Central memory CD8-positive, alpha-beta T cell (primary cell): ENCODE data around the gene MACROH2A1.

Experiments
- ATAC-seq: fragments of 150-1000 bp; cut with Tn5 transposase; replicated peaks from 2 replicates; pipeline ENCODE4 v1.10.0; 2022; ENCODE audit warnings: mild to moderate bottlenecking, moderate FRiP score, moderate number of reproducible peaks; ENCODE audit not compliant: poor library complexity, severe bottlenecking; ENCODE audit errors: extremely low read depth
- DNase-seq, 2 donors: peaks; one replicate each; pipeline ENCODE4 v3.0.0; 2021; ENCODE audit warnings: low spot score in 2 of 2
- H3K27ac Mint-ChIP-seq: one replicate; pipeline ENCODE4 v1.8.0; 2022; ENCODE audit warnings: low read depth, mild to moderate bottlenecking, moderate library complexity, mixed read lengths
- H3K27me3 Mint-ChIP-seq: one replicate; pipeline ENCODE4 v1.8.0; 2022; ENCODE audit warnings: mixed read lengths
- H3K36me3 Mint-ChIP-seq: one replicate; pipeline ENCODE4 v1.8.0; 2022; ENCODE audit warnings: mild to moderate bottlenecking, moderate library complexity, mixed read lengths; ENCODE audit not compliant: insufficient read depth
- H3K4me1 Mint-ChIP-seq: one replicate; pipeline ENCODE4 v1.8.0; 2022; ENCODE audit warnings: mixed read lengths
- H3K4me3 Mint-ChIP-seq: one replicate; pipeline ENCODE4 v1.8.0; 2022; ENCODE audit warnings: mild to moderate bottlenecking, moderate library complexity, mixed read lengths
- H3K9me3 Mint-ChIP-seq: one replicate; pipeline ENCODE4 v1.8.0; 2022; ENCODE audit warnings: mixed read lengths

Gene MACROH2A1

DNA sequence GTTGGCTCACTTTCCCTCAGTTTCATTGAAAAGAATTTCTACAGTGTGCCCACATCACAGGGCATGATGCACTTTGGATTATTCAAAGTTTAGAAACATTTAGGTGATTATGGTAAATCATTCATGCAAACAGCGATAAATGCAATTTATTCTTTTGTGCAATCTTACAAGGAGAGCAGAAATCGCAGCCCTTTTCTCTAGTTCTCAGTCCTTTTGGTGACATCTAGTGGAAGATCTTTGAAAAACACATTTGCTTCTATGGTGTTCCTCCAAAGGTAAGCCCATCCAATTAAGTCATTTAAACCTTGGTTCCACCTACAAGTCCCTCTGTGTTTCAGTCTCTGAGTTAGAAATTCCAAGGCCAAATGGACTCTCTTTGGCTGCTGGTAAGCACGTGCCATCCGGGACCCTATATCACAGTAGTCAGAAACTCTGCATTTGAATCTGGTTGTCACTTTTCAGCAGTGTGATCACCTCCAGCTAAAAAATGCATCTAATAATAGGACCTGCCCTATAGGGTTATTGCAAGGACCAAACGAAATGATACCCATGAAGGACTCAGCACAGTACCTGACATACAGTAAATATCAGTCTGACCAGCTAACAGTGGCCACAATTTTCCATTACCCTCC, 66.4 kb downstream of the MACROH2A1 start:
- Mint-ChIP-seq H3K27ac (no peak overlapping the region), H3K4me3 (no peak overlapping the region), H3K9me3 (no peaks in the 10 kb centered on the region), H3K4me1 (no peaks in the 10 kb centered on the region), H3K27me3 (no peaks in the 10 kb centered on the region), H3K36me3 (peaks cover 23% of the 10 kb centered on the region)
- no peak for DNase-seq
- no peak for ATAC-seq

DNA sequence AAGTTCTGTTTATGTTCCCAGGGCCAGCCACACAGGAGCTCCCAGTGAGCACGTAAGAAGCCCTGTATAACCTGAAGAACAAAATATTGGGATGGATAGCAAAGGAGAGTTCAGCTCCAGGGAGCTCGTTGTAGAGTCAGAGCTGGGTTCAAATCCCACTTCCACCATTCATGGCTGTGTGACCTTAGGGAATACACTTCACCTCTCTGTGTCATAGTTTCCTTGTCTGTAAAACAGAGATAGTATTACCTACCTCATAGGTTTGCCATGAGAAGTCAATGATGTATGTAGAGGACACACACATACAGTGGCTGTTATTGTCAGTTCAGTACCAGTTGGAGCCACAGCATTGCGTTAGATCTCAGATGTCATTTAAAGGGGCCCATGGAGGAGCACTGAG, 67.4 kb downstream of the MACROH2A1 start:
- DNase-seq, result no peak
- Mint-ChIP-seq H3K27ac (peak overlapping the region; percentile 46), H3K36me3 (peaks cover 18% of the 10 kb centered on the region), H3K4me3 (no peak overlapping the region), H3K27me3 (no peaks in the 10 kb centered on the region), H3K4me1 (no peaks in the 10 kb centered on the region), H3K9me3 (no peaks in the 10 kb centered on the region)
- no peak for ATAC-seq

DNA sequence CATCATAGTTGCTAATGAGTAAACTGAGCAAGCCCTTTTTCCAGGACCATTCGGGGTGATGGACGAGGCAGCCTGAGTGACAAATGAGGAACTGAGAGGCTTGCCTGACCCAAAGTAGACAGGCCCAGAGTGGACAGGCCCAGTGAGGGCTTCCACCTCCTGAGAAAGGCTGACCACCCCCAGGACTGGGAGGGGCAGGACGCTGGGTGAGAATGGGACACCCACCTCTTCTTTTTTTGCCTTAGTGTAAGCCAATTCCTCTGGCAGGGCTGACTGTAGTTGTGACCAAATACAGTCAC, 68.3 kb downstream of the MACROH2A1 start:
- no peaks in the 10 kb centered on the region for H3K27me3 Mint-ChIP-seq
- no peak overlapping the region for H3K27ac Mint-ChIP-seq
- no peak for ATAC-seq
- H3K4me3 Mint-ChIP-seq, result no peak overlapping the region
- no peaks in the 10 kb centered on the region for H3K4me1 Mint-ChIP-seq
- H3K9me3 Mint-ChIP-seq, result no peaks in the 10 kb centered on the region
- H3K36me3 Mint-ChIP-seq, result peaks cover 18% of the 10 kb centered on the region
- DNase-seq, result no peak

DNA sequence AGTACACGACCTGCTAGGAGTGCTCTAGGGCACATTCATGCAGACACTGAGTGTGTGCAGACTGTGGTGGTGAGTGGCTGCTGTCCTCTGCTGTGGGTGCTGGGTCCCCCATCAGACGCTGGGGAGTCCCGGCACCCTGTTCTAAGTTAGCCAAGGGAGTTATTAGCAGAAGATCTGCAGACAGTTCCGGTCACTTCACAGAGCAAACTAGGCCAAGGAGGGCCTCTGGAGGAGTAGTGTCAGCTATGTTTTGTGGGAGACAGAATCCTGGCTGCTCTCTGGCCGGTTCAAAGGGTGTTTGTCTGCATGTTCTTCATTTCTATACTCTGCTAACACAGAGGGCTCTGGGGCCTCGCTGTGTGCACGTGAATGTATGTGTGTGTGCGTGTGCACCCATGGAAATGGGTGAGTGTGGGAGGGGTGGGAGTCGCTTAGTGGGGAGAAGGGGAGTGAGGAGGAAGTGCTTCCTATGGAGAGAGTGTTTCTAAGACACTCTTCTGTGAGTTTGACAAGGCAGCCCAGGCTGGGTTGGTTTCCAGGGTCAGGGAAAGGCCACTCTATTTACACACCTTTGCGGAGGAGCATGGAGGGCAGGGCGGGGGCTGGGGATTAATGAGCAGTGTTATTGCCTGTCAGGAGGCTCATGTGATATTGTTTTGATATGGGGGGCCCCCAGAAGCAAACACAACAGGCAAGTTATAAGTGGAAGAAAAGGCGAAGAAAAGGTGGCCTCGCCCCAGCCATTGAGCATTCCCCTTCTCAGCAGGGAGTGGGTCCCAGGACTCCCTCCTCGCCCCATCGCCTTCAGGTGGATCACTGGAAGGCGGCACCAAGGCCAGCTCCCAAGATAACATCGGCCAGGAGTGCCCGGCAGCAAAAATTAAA, 68.9 kb downstream of the MACROH2A1 start:
- H3K27me3 Mint-ChIP-seq, result no peaks in the 10 kb centered on the region
- no peak for DNase-seq
- H3K36me3 Mint-ChIP-seq, result peaks cover 15% of the 10 kb centered on the region
- no peaks in the 10 kb centered on the region for H3K9me3 Mint-ChIP-seq
- H3K4me1 Mint-ChIP-seq, result no peaks in the 10 kb centered on the region
- no peak overlapping the region for H3K27ac Mint-ChIP-seq
- H3K4me3 Mint-ChIP-seq, result no peak overlapping the region
- no peak for ATAC-seq

DNA sequence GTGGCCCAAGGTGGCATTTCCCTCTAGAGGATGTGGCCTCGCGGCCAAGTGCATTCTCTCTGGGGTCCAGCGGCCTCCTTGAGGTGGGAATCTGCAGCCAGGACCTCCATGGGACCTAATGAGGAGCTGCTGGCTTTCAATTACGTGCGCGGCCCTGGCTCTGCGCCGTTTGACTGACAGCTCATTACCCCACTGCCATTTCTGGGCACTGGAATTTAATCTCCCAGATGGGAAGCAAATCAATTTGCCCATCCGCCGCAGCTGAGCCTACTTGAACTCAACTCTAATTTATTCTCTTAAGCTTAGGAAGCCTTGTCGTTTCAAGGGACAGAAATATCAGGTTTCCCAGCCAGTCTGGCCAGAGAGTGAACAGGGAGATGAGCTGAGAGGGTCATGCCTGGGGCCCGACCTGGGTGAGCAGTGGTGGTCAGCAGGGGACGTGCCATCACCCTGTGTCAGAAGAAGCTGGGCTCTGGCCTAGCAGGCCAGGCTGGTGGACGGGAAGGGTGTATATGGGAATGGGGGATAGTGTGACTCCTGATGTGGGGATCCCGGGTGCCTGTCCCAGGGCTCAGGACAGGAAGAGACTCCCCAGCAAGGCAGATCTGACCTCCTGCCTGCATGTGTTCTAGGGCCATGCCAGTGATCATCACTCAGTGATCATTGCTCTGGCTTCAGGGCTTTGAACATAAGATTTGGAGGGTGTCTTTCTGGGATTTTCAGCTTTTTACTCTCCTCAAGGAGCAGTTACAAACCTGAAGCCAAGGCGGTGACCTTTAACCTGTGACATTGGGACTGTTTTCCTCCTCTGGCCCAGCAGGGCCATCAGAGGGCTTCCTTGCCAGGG, 69.7 kb downstream of the MACROH2A1 start:
- DNase-seq (no peak), ATAC-seq (no peak)
- Mint-ChIP-seq H3K4me1 (no peaks in the 10 kb centered on the region), H3K27ac (no peak overlapping the region), H3K9me3 (no peaks in the 10 kb centered on the region), H3K36me3 (peaks cover 13% of the 10 kb centered on the region), H3K27me3 (no peaks in the 10 kb centered on the region), H3K4me3 (no peak overlapping the region)

DNA sequence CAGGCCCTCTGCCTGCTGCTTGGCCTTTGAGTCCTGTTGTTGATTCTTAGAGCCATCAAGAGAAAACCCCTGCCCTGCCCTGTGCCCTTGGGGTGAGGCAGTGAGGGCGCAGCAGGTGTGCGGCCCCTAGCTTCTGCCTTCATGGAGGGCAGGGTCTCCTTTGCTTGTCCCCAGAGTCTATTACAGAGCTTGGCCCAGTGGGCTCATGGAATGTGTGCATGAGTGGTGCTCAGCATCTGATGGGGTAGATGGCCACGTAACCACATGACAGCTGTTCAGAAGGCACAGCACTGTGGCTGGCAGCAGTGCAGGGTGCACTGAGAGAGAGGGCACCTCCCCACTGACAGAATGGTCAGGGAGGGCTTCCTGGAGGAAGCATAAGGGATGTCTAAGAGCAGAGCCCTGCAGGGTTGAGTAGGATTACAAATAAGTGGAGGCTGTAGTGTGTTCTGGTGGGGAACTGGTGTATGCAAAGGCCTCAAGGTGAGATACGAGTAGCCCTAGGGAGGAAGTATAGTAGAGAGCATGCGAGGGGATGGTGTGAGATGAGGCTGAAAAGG, 70.8 kb downstream of the MACROH2A1 start:
- ATAC-seq (no peak), DNase-seq (no peak)
- Mint-ChIP-seq H3K9me3 (no peaks in the 10 kb centered on the region), H3K27ac (no peak overlapping the region), H3K27me3 (no peaks in the 10 kb centered on the region), H3K36me3 (peaks cover 8% of the 10 kb centered on the region), H3K4me1 (no peaks in the 10 kb centered on the region), H3K4me3 (no peak overlapping the region)

DNA sequence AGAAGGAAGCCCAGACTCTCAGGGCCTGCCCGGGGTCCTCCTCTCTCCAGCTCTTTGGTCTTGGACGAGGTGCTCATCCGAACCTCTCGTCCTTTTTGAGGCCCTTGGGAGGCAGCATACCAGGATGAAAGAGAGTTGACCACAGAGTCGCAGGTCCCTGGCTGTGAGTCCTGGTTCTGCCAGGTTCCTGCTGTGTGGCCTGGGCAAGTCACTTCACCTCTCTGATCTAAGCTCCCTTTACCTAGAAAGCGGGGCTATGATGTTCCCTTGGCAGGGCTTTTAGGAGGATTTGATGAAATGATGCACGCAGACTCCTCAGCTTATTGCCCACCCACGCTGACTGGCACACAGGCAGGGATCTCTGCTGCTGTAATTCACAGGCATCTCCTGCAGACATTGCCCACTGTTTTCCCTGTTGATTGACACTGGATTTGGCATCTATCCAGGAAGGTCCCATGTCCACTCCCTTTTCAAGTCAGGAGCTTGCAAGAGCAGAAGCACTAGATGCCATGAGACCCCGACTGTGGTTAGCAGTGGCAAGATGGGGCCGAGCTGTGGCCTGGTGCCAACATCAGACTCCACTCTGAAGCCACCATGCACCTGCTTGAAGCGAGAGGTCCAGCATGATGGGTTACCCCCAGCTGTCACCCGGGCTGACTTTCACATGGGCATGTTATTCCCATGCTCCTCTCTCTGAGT, 71.5 kb downstream of the MACROH2A1 start:
- Mint-ChIP-seq H3K4me1 (no peaks in the 10 kb centered on the region), H3K36me3 (peaks cover 6% of the 10 kb centered on the region), H3K27me3 (no peaks in the 10 kb centered on the region), H3K4me3 (no peak overlapping the region), H3K27ac (no peak overlapping the region), H3K9me3 (no peaks in the 10 kb centered on the region)
- no peak for DNase-seq
- no peak for ATAC-seq

DNA sequence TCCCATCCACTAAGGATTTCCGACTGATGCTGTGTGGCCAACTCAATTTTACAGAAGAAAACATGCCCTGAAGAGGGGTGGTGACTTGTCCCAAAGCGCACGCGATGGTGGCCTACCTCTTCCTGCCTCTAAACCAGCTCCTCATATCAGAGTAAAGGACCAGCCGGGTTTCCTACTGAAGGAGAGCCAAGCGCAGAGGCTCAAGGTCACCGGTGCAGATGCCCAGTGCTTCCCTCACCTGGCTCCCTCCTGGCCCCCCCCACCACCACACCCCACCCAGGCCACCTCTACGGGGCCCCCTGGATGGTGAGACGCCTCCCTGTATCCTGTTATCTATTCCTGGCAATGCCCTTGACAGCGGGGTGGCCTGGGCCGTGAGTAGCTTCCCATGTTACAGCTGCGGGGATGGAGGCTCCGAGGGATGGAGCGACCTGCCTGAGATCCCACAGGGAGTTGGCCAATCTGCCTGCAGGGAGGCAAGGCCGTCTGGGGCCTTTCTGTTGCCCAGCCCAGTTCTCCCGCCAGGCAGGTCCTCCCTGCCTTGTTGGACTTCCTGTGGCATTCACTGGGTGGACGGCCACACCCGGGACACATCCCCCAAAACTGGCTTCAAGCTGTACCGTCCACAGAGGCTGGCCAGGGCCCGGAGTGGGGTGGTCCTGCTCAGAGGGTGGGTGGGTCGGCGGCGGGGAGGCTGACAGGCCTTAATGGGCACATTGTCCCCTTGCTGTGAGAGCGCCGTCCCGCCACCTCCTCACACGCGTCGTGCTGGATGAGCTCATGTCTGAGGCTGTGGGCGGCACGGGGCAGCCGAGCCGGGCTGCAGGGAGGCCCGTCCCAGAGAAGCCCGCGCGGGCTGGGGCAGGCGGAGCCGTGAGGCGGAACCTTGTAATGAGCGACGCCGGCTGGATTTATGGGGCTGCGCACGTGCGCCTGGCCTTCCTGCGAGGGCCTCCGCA, 72.5 kb downstream of the MACROH2A1 start:
- H3K9me3 Mint-ChIP-seq, result no peaks in the 10 kb centered on the region
- no peak overlapping the region for H3K4me3 Mint-ChIP-seq
- no peak overlapping the region for H3K27ac Mint-ChIP-seq
- no peaks in the 10 kb centered on the region for H3K27me3 Mint-ChIP-seq
- H3K36me3 Mint-ChIP-seq, result peaks cover 3% of the 10 kb centered on the region
- DNase-seq (no peak), ATAC-seq (no peak)
- H3K4me1 Mint-ChIP-seq, result no peaks in the 10 kb centered on the region

DNA sequence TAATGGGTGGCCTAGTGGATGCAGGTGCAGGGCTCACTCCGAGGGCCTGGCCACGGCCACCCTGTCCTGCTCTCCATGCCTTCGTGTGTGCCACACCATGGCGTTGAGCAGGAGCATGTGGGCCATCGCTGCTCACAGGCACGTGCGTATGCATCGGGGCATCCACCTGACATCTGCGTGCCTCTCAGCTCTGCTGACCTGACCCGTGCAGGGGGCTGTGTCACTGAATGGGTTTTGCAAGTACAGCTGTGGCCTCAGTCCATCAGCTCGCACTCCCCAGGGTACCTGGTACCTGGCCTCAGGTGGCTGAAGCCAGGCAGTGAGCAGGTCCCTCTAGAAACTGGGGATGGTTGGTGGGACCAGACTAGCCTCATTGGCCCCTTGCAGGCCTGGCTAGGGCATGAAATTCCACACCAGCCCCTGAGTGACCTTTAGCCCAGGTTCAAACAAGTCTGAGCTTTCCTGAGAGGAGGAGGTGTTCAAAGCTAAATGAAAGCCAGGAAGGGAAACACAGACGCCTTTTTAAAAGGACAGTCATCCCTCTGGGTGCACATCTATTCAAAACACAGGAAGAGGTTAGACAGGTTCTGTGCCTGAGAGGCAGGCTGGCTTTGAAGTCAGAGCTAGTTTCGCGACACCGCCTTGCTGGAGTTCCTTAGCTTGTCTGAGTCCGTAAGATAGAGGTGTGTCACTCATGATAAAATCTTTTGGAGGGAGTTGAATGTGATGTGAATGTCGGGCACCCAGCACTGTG, 74.0 kb downstream of the MACROH2A1 start:
- Mint-ChIP-seq H3K27ac (no peak overlapping the region), H3K4me3 (no peak overlapping the region), H3K4me1 (no peaks in the 10 kb centered on the region), H3K9me3 (no peaks in the 10 kb centered on the region), H3K27me3 (no peaks in the 10 kb centered on the region), H3K36me3 (no peaks in the 10 kb centered on the region)
- DNase-seq (no peak), ATAC-seq (no peak)

DNA sequence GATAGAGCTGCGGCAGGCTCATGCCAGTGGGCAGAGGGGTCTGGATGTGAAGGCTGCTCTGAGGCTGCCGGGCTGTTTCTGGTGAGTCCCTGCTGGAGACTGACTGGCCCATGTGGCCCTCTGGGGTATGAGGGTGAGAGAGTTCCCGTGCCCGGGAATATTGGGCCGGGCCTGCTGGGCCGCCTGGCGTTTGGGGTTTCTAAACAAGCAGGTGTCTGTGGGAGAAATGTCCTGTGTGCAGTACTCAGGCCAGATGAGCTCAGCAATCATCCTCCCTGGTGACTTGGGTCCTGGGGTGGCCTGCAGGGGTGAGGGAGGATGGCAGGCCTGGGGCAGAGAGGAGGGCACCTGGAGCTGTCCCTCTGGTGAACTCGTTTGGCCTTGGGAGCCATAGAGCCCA, 74.9 kb downstream of the MACROH2A1 start:
- ATAC-seq (no peak), DNase-seq (no peak)
- H3K27me3 Mint-ChIP-seq, result no peaks in the 10 kb centered on the region
- no peaks in the 10 kb centered on the region for H3K4me1 Mint-ChIP-seq
- no peaks in the 10 kb centered on the region for H3K36me3 Mint-ChIP-seq
- H3K4me3 Mint-ChIP-seq, result no peak overlapping the region
- no peak overlapping the region for H3K27ac Mint-ChIP-seq
- H3K9me3 Mint-ChIP-seq, result no peaks in the 10 kb centered on the region

DNA sequence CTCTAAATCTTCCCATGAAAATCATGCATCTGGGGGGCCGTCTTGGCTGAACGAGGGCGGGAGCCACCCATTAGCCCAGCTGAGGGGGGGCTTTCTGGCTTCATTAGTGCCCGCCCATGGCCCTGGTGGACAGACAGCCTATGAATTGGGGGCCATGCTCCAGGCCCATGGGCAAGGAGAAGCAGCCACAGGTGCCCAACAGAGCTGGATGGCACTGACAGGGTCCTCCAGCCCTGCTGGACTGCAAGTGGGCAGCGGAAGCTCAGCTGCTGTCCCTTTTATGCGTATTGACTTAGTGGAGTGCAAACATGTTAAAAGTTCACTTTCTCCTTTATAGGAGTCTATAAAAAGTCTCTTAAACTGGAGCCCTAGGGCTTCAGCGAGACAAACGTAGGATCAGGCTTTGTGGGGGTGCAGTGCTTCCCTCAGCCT, 75.3 kb downstream of the MACROH2A1 start:
- no peaks in the 10 kb centered on the region for H3K36me3 Mint-ChIP-seq
- H3K4me3 Mint-ChIP-seq, result no peak overlapping the region
- H3K9me3 Mint-ChIP-seq, result no peaks in the 10 kb centered on the region
- DNase-seq, result no peak
- H3K4me1 Mint-ChIP-seq, result no peaks in the 10 kb centered on the region
- H3K27ac Mint-ChIP-seq, result no peak overlapping the region
- H3K27me3 Mint-ChIP-seq, result no peaks in the 10 kb centered on the region
- no peak for ATAC-seq
